Left ventricle myocardium inferior (tissue), 1 donor: Measurements from ENCODE around the gene STK33. TPM values are rescaled to one million over a fixed set of nuclear protein-coding genes. Genes with fewer than 3 reads are reported as not detected.
"Not testable (repeated sequence)": the region's sequence is repeated elsewhere in the genome, so short reads cannot be mapped to it uniquely, and the experiment has no call there.

Source experiments
- DNase-seq: peaks from one replicate; pipeline ENCODE4 v3.0.0-alpha.2; 2020
- H3K27ac ChIP-seq: fragments of 200-600 bp; replicated peaks from 2 replicates; pipeline ENCODE4 v1.8.0; 2021
- H3K27me3 ChIP-seq: fragments of 200-600 bp; 2 replicates; pipeline ENCODE4 v1.8.0; 2021; ENCODE audit warnings: low read depth
- H3K36me3 ChIP-seq: fragments of 200-600 bp; 2 replicates; pipeline ENCODE4 v1.8.0; 2021
- H3K4me1 ChIP-seq: fragments of 200-600 bp; 2 replicates; pipeline ENCODE4 v1.8.0; 2021
- H3K4me3 ChIP-seq: fragments of 200-600 bp; 2 replicates; pipeline ENCODE4 v1.8.0; 2021; ENCODE audit warnings: mild to moderate bottlenecking, moderate library complexity
- H3K9me3 ChIP-seq: fragments of 200-600 bp; replicated peaks from 2 replicates; pipeline ENCODE4 v1.8.0; 2021
- intact Hi-C: fragments of 100-400 bp; cut with micrococcal nuclease; formaldehyde crosslinking; loops from one replicate; pipeline ENCODE4 v1.11.0; 2022
- total RNA-seq: library from RNA; stranded (reverse); fragmentation: NEBNext Ultra II Directional; extraction: Animal tissue kit (Norgen Biotek cat#: 25700); gene quantifications from one replicate; pipeline ENCODE4 v1.2.1, GENCODE V29; 2021
- TF ChIP-seq, protein P1 (sequence below): fragments of 200-600 bp; IDR thresholded peaks from 2 replicates; pipeline ENCODE4 v1.8.0; 2021; ENCODE audit warnings: antibody characterized with exemption, mild to moderate bottlenecking, borderline replicate concordance
- donor health status: DM: no; HTN: yes; CAD: no; lungs with severe emphysema.

The STK33 gene
- total RNA-seq, 1 donor from 2014 or later: 25.8 TPM

DNA sequence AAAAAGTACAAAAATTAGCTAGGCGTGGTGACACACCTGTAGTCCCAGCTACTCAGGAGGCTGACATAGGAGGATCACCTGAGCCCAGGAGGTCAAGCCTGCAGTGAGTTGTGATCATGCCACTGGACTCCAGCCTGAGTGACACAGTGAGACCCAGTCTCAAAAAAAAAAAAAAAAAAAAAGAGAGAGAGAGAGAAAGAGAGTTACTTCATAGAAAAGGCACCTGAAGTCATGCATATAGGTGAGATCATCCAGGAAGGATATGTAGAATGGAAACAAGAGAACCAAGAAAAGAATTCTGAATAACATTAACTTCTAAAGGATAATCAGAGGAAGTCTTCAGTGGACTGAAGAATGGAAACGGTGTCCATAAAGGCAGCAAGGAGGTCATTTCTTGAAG lies 106.8 kb downstream of the STK33 start:
- TF ChIP-seq, protein P1, sequence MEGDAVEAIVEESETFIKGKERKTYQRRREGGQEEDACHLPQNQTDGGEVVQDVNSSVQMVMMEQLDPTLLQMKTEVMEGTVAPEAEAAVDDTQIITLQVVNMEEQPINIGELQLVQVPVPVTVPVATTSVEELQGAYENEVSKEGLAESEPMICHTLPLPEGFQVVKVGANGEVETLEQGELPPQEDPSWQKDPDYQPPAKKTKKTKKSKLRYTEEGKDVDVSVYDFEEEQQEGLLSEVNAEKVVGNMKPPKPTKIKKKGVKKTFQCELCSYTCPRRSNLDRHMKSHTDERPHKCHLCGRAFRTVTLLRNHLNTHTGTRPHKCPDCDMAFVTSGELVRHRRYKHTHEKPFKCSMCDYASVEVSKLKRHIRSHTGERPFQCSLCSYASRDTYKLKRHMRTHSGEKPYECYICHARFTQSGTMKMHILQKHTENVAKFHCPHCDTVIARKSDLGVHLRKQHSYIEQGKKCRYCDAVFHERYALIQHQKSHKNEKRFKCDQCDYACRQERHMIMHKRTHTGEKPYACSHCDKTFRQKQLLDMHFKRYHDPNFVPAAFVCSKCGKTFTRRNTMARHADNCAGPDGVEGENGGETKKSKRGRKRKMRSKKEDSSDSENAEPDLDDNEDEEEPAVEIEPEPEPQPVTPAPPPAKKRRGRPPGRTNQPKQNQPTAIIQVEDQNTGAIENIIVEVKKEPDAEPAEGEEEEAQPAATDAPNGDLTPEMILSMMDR: no peak
- H3K4me1 ChIP-seq: peaks cover 8% of the 10 kb centered on the region
- DNase-seq: no peak
- intact Hi-C loops: no loop called here
- peaks cover 14% of the 10 kb centered on the region for H3K9me3 ChIP-seq
- no peaks in the 10 kb centered on the region for H3K36me3 ChIP-seq
- H3K4me3 ChIP-seq: no peak overlapping the region
- no peak overlapping the region for H3K27ac ChIP-seq
- no peaks in the 10 kb centered on the region for H3K27me3 ChIP-seq

DNA sequence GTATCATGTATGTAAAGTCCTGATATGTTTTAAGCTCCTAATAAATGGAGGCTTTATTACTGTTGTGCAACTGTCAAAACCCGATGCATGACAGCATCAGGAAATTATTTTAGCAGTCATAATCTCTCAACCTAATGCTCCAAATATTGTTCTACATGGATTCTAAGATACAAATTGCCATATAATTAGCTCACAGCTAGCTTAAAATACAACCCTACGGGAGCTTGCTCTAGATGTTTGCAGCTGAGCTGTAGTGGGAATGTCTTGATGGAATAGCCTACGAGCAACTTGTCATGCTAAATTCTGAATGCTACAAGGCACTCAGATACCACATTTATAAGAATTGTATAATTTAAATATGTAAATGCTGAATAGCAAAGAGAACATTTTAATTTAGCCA lies 109.8 kb downstream of the STK33 start:
- Histone ChIP-seq H3K9me3 (peaks cover under 1% of the 10 kb centered on the region), H3K36me3 (no peaks in the 10 kb centered on the region), H3K4me3 (no peak overlapping the region), H3K27me3 (no peaks in the 10 kb centered on the region), H3K4me1 (peaks cover 8% of the 10 kb centered on the region), H3K27ac (no peak overlapping the region)
- TF ChIP-seq, protein P1: no peak
- intact Hi-C loops: no loop called here
- DNase-seq: no peak

DNA sequence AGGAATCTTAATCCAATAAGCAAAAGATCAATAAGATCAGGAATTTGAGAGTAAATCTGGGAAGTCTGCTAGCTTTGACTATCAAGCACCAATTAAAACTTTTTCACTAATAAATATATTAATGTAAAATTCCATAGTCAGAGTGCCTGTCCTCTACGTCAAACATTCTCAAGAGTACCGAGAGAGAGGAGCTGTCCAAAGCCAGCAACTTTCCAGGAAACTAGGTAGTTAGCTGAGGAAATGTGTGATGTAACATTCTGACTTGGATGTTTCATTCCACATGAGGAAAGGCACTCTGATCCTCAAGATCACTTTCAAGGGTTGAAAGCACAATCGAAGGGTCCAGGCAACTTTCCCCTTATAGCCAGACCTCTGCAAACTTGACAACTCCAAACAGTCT lies 113.2 kb downstream of the STK33 start:
- H3K36me3 ChIP-seq: no peaks in the 10 kb centered on the region
- TF ChIP-seq, protein P1: no peak
- H3K9me3 ChIP-seq: no peaks in the 10 kb centered on the region
- H3K4me1 ChIP-seq: peaks cover 8% of the 10 kb centered on the region
- H3K4me3 ChIP-seq: no peak overlapping the region
- no peaks in the 10 kb centered on the region for H3K27me3 ChIP-seq
- no peak overlapping the region for H3K27ac ChIP-seq
- intact Hi-C loops: no loop called here
- no peak for DNase-seq

DNA sequence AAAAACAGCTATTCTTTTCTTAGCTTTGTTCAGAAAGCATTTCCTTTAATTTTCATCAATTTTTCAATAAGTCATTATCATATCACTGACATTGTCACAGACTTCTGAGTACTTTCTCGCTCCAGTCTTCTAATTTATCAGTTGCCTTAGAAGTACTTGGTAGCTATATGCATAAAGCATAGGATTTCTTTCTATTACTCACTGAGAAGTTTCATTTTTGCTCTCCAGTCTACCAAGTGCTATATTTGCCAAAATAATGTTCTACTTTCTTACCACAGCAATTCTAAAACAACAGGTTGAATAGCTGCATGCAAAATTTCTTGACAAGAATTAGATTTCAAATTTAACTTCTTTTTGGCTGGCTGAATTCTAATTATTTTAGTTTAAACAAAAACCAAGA lies 116.3 kb downstream of the STK33 start:
- DNase-seq: no peak
- intact Hi-C loops: no loop called here
- H3K27me3 ChIP-seq: no peaks in the 10 kb centered on the region
- H3K4me1 ChIP-seq: no peaks in the 10 kb centered on the region
- no peaks in the 10 kb centered on the region for H3K9me3 ChIP-seq
- H3K27ac ChIP-seq: no peak overlapping the region
- H3K36me3 ChIP-seq: no peaks in the 10 kb centered on the region
- no peak overlapping the region for H3K4me3 ChIP-seq
- TF ChIP-seq, protein P1: no peak

DNA sequence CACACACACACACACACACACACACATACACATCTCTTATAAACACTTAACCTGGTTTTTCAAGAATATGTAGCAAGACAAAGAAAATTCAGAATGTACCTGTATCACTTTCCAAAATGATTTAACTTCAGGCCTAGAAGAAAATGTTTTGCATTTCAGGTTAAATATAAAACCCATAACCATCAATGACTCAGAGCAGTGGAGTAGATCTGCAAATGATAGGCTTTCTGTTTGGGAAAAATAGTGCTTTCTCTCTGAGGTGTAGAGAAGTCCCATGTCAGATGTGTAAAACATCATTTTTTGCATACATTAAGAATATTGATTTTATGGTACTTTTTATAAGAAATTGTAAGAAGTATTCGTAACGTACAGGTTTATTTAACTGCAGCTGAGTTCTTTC lies 116.9 kb downstream of the STK33 start:
- no peak overlapping the region for H3K27ac ChIP-seq
- H3K4me1 ChIP-seq: no peaks in the 10 kb centered on the region
- no peak overlapping the region for H3K4me3 ChIP-seq
- no peak for DNase-seq
- TF ChIP-seq, protein P1: no peak
- H3K36me3 ChIP-seq: no peaks in the 10 kb centered on the region
- intact Hi-C loops: no loop called here
- no peaks in the 10 kb centered on the region for H3K27me3 ChIP-seq
- H3K9me3 ChIP-seq: no peaks in the 10 kb centered on the region

DNA sequence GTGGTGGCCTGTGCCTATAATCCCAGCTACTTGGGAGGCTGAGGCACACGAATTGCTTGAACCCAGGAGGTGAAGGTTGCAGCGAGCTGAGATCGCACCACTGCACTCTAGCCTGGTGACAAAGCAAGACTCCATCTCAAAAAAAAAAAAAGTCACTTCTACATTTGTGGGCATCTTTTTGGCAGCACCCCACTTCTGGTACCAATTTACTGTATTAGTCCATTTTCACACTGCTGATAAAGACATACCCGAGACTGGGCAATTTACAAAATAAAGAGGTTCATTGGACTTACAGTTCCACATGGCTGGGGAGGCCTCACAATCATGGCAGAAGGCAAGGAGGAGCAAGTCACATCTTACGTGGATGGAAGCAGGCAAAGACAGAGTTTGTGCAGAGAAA lies 126.2 kb downstream of the STK33 start:
- H3K27me3 ChIP-seq, H3K4me3 ChIP-seq, H3K27ac ChIP-seq, H3K4me1 ChIP-seq, H3K36me3 ChIP-seq, DNase-seq, intact Hi-C loops: not testable (repeated sequence)
- peaks cover 11% of the 10 kb centered on the region for H3K9me3 ChIP-seq

DNA sequence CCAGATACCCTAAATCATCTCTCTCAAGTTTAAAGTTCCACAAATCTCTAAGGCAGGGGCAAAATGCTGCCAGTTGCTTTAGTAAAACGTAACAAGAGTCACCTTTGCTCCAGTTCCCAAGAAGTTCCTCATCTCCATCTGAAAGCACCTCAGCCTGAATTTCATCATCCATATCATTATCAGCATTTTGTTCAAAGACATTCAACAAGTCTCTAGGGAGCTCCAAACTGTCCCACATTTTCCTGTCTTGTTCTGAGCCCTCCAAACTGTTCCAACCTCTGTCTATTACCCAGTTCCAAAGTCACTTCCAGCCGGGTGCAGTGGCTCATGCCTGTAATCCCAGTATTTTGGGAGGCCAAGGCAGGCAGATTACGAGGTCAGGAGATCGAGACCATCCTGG lies 126.7 kb downstream of the STK33 start:
- H3K36me3 ChIP-seq, H3K4me3 ChIP-seq, H3K27ac ChIP-seq, H3K4me1 ChIP-seq, DNase-seq, H3K27me3 ChIP-seq, intact Hi-C loops: not testable (repeated sequence)
- peaks cover 11% of the 10 kb centered on the region for H3K9me3 ChIP-seq

DNA sequence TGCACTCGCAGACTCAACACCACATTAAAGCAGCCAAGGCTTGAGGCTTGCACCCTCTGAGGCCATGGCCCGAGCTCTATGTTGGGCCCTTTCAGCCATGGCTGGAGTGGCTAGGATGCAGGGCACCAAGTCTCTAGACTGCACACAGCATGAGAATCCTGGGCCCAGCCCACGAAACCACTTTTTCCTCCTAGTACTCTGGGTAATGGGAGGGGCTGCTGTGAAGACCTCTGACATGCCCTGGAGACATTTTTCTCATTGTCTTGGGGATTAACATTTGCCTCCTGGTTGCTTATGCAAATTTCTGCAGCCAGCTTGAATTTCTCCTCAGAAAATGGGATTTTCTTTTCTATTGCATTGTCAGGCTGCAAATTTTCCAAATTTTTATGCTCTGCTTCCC lies 127.1 kb downstream of the STK33 start:
- H3K9me3 ChIP-seq: peaks cover 11% of the 10 kb centered on the region
- intact Hi-C loops, H3K4me1 ChIP-seq, H3K27ac ChIP-seq, DNase-seq, H3K4me3 ChIP-seq, H3K36me3 ChIP-seq, H3K27me3 ChIP-seq: not testable (repeated sequence)
